GM23248 (cell line): Measurements from ENCODE around the gene RAPGEF2. TPM values are rescaled to one million over a fixed set of nuclear protein-coding genes. Genes with fewer than 3 reads are reported as not detected.

Source experiments
- DNase-seq: peaks from one replicate; pipeline ENCODE4 v3.0.0-alpha.2; 2015
- H2AFZ ChIP-seq: fragments of 200-600 bp; sonication (generic); 2 replicates; pipeline ENCODE4 v1.6.1; 2016; ENCODE audit warnings: antibody characterized with exemption
- H3F3A ChIP-seq: fragments of 200-600 bp; sonication (generic); 2 replicates; pipeline ENCODE4 v1.6.1; 2016; ENCODE audit warnings: mild to moderate bottlenecking, antibody characterized with exemption, mixed run types; ENCODE audit not compliant: insufficient read depth
- H3K27ac ChIP-seq: fragments of 200-600 bp; sonication (generic); 2 replicates; pipeline ENCODE4 v1.5.1; 2016; ENCODE audit warnings: mild to moderate bottlenecking
- H3K27me3 ChIP-seq: fragments of 200-600 bp; sonication (generic); replicated peaks from 2 replicates; pipeline ENCODE4 v1.6.1; 2016; ENCODE audit warnings: mild to moderate bottlenecking; ENCODE audit not compliant: insufficient read depth
- H3K36me3 ChIP-seq: fragments of 200-600 bp; sonication (generic); 2 replicates; pipeline ENCODE4 v1.6.1; 2016; ENCODE audit warnings: low read depth, mild to moderate bottlenecking
- H3K4me1 ChIP-seq: fragments of 200-600 bp; sonication (generic); 2 replicates; pipeline ENCODE4 v1.6.1; 2016; ENCODE audit warnings: mild to moderate bottlenecking; ENCODE audit not compliant: insufficient read depth
- H3K4me2 ChIP-seq: fragments of 200-600 bp; sonication (generic); one replicate; pipeline ENCODE4 v1.6.1; 2016; ENCODE audit warnings: mild to moderate bottlenecking; ENCODE audit not compliant: unreplicated experiment
- H3K4me3 ChIP-seq: fragments of 200-600 bp; sonication (generic); 2 replicates; pipeline ENCODE4 v1.5.1; 2016; ENCODE audit warnings: mild to moderate bottlenecking
- H3K79me2 ChIP-seq: fragments of 200-600 bp; sonication (generic); 2 replicates; pipeline ENCODE4 v1.6.1; 2016; ENCODE audit warnings: mild to moderate bottlenecking; ENCODE audit not compliant: insufficient read depth
- H3K9ac ChIP-seq: fragments of 200-600 bp; sonication (generic); 2 replicates; pipeline ENCODE4 v1.6.1; 2016; ENCODE audit warnings: mild to moderate bottlenecking
- H3K9me2 ChIP-seq: fragments of 200-600 bp; sonication (generic); 2 replicates; pipeline ENCODE4 v1.6.1; 2016; ENCODE audit warnings: mixed run types, mild to moderate bottlenecking, moderate library complexity; ENCODE audit not compliant: insufficient read depth
- H3K9me3 ChIP-seq: fragments of 200-600 bp; sonication (generic); one replicate; pipeline ENCODE4 v1.6.1; 2017; ENCODE audit warnings: low read depth
- H4K20me1 ChIP-seq: fragments of 200-600 bp; sonication (generic); 2 replicates; pipeline ENCODE4 v1.6.0; 2016; ENCODE audit not compliant: insufficient read depth
- EZH2 ChIP-seq: fragments of 200-600 bp; sonication (generic); IDR thresholded peaks from 2 replicates; pipeline ENCODE4 v1.6.1; 2018; ENCODE audit warnings: antibody characterized with exemption, mild to moderate bottlenecking; ENCODE audit not compliant: insufficient read depth, poor library complexity, severe bottlenecking
- EZH2phosphoT487 ChIP-seq: fragments of 200-600 bp; sonication (generic); IDR thresholded peaks from 2 replicates; pipeline ENCODE4 v1.6.1; 2018; ENCODE audit warnings: antibody characterized with exemption, moderate library complexity, mild to moderate bottlenecking, low read depth; ENCODE audit not compliant: insufficient read depth
- WGBS, 2 experiments: methylation state at CpG; one replicate each; pipeline ENCODE4 v1.1.6; 2015 to 2017; ENCODE audit warnings: low lambda C conversion rate in 2 of 2, low coverage in 1 of 2; ENCODE audit errors: missing lambda C conversion rate in 2 of 2; 5-methylcytosine and 5-hydroxymethylcytosine counted together
- in situ Hi-C: fragments of 300-500 bp; cut with MboI; formaldehyde crosslinking; loops from 2 replicates; pipeline ENCODE4 v1.15.0; 2020
- polyA plus RNA-seq: library from polyadenylated mRNA; unstranded; fragments of >200 nt; fragmentation: Nextera tagmentation; extraction: Ambion mirVana; gene quantifications from 2 replicates; pipeline ENCODE4 v1.2.1, GENCODE V29; 2016
- total RNA-seq: library from RNA; depleted of rRNA; stranded (reverse); fragments of >200 nt; shearing (Covaris generic); gene quantifications from 2 replicates; pipeline ENCODE4 v1.2.3, GENCODE V29; 2014

Gene RAPGEF2
- total and polyA plus RNA-seq, 2 experiments from 2014 or later: 6.6 to 21.7 TPM

GRCh38 chr4:159106636-159107035 lies 3.8 kb downstream of the RAPGEF2 start:
- H3K9ac ChIP-seq: no peak overlapping the region
- H3K79me2 ChIP-seq: peaks cover 76% of the 10 kb centered on the region
- TF ChIP-seq EZH2: no peak
- TF ChIP-seq EZH2phosphoT487: no peak

DNA sequence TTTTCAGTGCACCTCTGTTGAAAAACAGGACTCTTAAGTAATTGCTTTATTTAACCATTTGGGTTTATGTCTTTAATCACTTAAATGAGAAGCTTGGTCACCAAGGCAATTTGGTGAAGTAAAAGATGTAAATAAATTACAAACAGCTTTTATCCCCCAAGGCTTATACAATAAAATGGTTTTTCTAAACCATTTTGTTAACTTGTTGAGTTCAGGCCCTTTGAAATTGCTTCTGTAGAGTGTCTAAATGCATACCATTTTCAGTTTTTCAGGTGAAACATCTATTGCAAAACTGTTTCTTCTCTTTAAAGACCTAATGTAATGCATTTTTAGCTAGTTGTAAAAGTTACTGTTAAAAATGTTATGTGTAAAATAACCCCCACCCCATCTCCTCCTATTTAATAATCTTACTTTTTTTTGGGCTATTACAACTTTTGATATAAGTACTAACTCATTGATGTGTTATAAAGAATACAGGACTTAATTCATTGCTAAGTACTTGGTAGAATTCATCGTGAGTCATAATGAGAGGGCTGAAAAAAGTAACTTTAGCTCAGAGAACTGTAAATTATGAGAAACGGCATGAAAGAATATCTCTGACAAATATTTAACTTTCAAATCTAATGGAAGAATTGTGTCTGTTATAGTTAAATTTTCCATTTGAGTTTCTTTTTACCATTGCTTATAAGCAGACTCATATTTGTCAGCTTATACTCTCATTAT lies 4.5 kb downstream of the RAPGEF2 start:
- Histone ChIP-seq H2AFZ (no peak overlapping the region), H3K27me3 (no peaks in the 10 kb centered on the region), H3K4me3 (peak overlapping the region; percentile 28; the same call in 1 of the 2 replicates), H3K4me1 (peaks cover 30% of the 10 kb centered on the region), H3K36me3 (no peaks in the 10 kb centered on the region; the same call in 1 of the 2 replicates), H3K79me2 (peaks cover 84% of the 10 kb centered on the region), H3K27ac (no peak overlapping the region), H3K4me2 (peak overlapping the region; percentile 67), H3K9me3 (no peaks in the 10 kb centered on the region), H3K9ac (no peak overlapping the region), H4K20me1 (peaks cover 6% of the 10 kb centered on the region; the same call in 1 of the 2 replicates), H3F3A (peaks cover 11% of the 10 kb centered on the region), H3K9me2 (no peaks in the 10 kb centered on the region)
- no peak for TF ChIP-seq EZH2
- TF ChIP-seq EZH2phosphoT487: no peak
- DNase-seq: peak; percentile 61
- 3 to 4% methylated on average over 2 of the region's 2 CpGs for WGBS, 2 experiments
- in situ Hi-C loops: no loop called here

More at GRCh38 chr4:159106636-159107035, 3.8 kb downstream of the RAPGEF2 start:
- WGBS, 2 experiments: 92% methylated on average over 4 of the region's 4 CpGs
- H3K27me3 ChIP-seq: no peaks in the 10 kb centered on the region; the same call in 1 of the 2 replicates
- no peaks in the 10 kb centered on the region for H3K9me2 ChIP-seq
- in situ Hi-C loops: no loop called here
- H3K27ac ChIP-seq: no peak overlapping the region
- peaks cover 30% of the 10 kb centered on the region for H3K4me1 ChIP-seq
- peaks cover 6% of the 10 kb centered on the region; the same call in 1 of the 2 replicates for H4K20me1 ChIP-seq
- H3K4me3 ChIP-seq: no peak overlapping the region
- peaks cover 18% of the 10 kb centered on the region for H3F3A ChIP-seq
- no peaks in the 10 kb centered on the region for H3K9me3 ChIP-seq
- no peak overlapping the region for H2AFZ ChIP-seq
- no peak for DNase-seq
- H3K4me2 ChIP-seq: no peak overlapping the region
- no peaks in the 10 kb centered on the region; the same call in 1 of the 2 replicates for H3K36me3 ChIP-seq

GRCh38 chr4:159108124-159108523 lies 5.2 kb downstream of the RAPGEF2 start:
- 98% methylated on average over 3 of the region's 3 CpGs for WGBS, 2 experiments
- no peak overlapping the region for H3K4me3 ChIP-seq
- TF ChIP-seq EZH2 (no peak), EZH2phosphoT487 (no peak)
- H3K27ac ChIP-seq: no peak overlapping the region
- H3K9ac ChIP-seq: no peak overlapping the region
- H2AFZ ChIP-seq: no peak overlapping the region
- H3K36me3 ChIP-seq: no peaks in the 10 kb centered on the region; the same call in 1 of the 2 replicates
- H3K4me2 ChIP-seq: peak overlapping the region; percentile 67
- peaks cover 11% of the 10 kb centered on the region for H3F3A ChIP-seq
- H3K9me3 ChIP-seq: no peaks in the 10 kb centered on the region
- in situ Hi-C loops: no loop called here
- H3K27me3 ChIP-seq: no peaks in the 10 kb centered on the region
- H3K79me2 ChIP-seq: peaks cover 91% of the 10 kb centered on the region
- DNase-seq: no peak
- peaks cover 6% of the 10 kb centered on the region; the same call in 1 of the 2 replicates for H4K20me1 ChIP-seq
- no peaks in the 10 kb centered on the region for H3K9me2 ChIP-seq
- H3K4me1 ChIP-seq: peaks cover 30% of the 10 kb centered on the region

GRCh38 chr4:159110961-159111360 lies 8.1 kb downstream of the RAPGEF2 start:
- H3K27me3 ChIP-seq: no peaks in the 10 kb centered on the region
- TF ChIP-seq EZH2: no peak
- TF ChIP-seq EZH2phosphoT487: no peak
- peaks cover 19% of the 10 kb centered on the region for H3K4me1 ChIP-seq
- H3K27ac ChIP-seq: no peak overlapping the region
- H3K9me2 ChIP-seq: no peaks in the 10 kb centered on the region
- no peak overlapping the region for H3K4me2 ChIP-seq
- no peak overlapping the region for H3K4me3 ChIP-seq
- H3F3A ChIP-seq: no peaks in the 10 kb centered on the region
- no peak overlapping the region for H2AFZ ChIP-seq
- H3K9me3 ChIP-seq: no peaks in the 10 kb centered on the region
- no peak overlapping the region for H3K9ac ChIP-seq
- no peaks in the 10 kb centered on the region; the same call in 1 of the 2 replicates for H4K20me1 ChIP-seq
- in situ Hi-C loops: no loop called here
- 98 to 100% methylated on average over 5 of the region's 5 CpGs for WGBS, 2 experiments
- no peak for DNase-seq
- no peaks in the 10 kb centered on the region; the same call in 1 of the 2 replicates for H3K36me3 ChIP-seq
- H3K79me2 ChIP-seq: peaks cover 96% of the 10 kb centered on the region
